ENCODE measurements around the gene MIOX. TPM values are rescaled to one million over a fixed set of nuclear protein-coding genes. Genes with fewer than 3 reads are reported as not detected.

The MIOX gene
- total RNA-seq, 1 donor from 2014 or later: 0.98 TPM

DNA sequence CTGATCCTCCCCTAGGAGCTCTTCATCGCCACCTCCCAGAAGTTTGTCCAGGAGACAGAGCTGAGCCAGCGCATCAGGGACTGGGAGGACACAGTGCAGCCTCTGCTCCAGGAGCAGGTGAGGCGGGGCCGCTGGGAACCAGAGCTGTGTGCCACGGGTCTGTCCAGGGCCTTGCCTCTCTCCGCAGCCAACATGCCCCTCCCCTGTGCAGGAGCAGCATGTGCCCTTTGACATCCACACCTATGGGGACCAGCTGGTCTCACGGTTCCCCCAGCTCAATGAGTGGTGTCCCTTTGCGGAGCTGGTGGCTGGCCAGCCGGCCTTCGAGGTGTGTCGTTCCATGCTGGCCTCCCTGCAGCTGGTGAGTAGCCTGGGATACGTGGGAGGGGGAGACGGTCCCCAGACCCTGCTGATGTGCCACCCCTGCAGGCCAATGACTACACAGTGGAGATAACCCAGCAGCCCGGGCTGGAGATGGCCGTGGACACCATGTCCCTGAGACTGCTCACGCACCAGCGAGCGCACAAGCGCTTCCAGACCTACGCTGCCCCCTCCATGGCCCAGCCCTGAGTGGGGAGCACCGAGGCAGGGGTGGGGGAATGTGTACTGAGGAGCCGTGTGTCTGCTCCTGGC is 36.3 kb downstream of the MIOX start:
- Mint-ChIP-seq H3K27me3 (peaks cover 2% of the 10 kb centered on the region), H3K36me3 (ENCODE audit: insufficient read depth) (peaks cover 4% of the 10 kb centered on the region), H3K4me3 (ENCODE audit: low read depth) (no peak overlapping the region), H3K4me1 (ENCODE audit: low read depth) (peaks cover 11% of the 10 kb centered on the region), H3K9me3 (ENCODE audit: low read depth) (no peaks in the 10 kb centered on the region), H3K27ac (no peak overlapping the region)
- TF ChIP-seq, protein P1, sequence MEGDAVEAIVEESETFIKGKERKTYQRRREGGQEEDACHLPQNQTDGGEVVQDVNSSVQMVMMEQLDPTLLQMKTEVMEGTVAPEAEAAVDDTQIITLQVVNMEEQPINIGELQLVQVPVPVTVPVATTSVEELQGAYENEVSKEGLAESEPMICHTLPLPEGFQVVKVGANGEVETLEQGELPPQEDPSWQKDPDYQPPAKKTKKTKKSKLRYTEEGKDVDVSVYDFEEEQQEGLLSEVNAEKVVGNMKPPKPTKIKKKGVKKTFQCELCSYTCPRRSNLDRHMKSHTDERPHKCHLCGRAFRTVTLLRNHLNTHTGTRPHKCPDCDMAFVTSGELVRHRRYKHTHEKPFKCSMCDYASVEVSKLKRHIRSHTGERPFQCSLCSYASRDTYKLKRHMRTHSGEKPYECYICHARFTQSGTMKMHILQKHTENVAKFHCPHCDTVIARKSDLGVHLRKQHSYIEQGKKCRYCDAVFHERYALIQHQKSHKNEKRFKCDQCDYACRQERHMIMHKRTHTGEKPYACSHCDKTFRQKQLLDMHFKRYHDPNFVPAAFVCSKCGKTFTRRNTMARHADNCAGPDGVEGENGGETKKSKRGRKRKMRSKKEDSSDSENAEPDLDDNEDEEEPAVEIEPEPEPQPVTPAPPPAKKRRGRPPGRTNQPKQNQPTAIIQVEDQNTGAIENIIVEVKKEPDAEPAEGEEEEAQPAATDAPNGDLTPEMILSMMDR (IDR thresholded peaks at IDR 0.05; ENCODE audit: unreplicated experiment): no peak
- DNase-seq (ENCODE audit: low spot score, unreplicated experiment): no peak

DNA sequence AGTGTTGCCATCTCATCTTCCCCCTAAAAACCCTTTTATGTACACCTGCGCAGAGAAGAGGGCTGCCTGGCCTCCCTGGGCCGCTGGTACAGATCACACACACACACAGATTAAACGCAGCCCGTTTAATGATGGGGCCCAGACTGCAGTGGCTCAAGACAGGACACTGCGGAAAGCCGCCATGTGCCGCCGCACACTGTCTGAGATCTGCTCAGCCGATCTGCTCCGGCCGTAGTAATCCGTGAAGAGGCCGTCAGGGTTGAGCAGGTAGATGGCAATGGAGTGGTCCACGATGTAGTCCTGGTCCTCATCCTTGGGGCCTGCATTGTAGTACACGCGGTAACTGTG is 36.8 kb downstream of the MIOX start:
- H3K9me3 Mint-ChIP-seq (ENCODE audit: low read depth): no peaks in the 10 kb centered on the region
- H3K27me3 Mint-ChIP-seq: peaks cover 7% of the 10 kb centered on the region
- TF ChIP-seq, protein P1 (IDR thresholded peaks at IDR 0.05; ENCODE audit: unreplicated experiment): no peak
- H3K4me1 Mint-ChIP-seq (ENCODE audit: low read depth): peaks cover 11% of the 10 kb centered on the region
- no peak overlapping the region for H3K27ac Mint-ChIP-seq
- no peak overlapping the region for H3K4me3 Mint-ChIP-seq (ENCODE audit: low read depth)
- DNase-seq (ENCODE audit: low spot score, unreplicated experiment): no peak
- H3K36me3 Mint-ChIP-seq (ENCODE audit: insufficient read depth): peaks cover 4% of the 10 kb centered on the region

DNA sequence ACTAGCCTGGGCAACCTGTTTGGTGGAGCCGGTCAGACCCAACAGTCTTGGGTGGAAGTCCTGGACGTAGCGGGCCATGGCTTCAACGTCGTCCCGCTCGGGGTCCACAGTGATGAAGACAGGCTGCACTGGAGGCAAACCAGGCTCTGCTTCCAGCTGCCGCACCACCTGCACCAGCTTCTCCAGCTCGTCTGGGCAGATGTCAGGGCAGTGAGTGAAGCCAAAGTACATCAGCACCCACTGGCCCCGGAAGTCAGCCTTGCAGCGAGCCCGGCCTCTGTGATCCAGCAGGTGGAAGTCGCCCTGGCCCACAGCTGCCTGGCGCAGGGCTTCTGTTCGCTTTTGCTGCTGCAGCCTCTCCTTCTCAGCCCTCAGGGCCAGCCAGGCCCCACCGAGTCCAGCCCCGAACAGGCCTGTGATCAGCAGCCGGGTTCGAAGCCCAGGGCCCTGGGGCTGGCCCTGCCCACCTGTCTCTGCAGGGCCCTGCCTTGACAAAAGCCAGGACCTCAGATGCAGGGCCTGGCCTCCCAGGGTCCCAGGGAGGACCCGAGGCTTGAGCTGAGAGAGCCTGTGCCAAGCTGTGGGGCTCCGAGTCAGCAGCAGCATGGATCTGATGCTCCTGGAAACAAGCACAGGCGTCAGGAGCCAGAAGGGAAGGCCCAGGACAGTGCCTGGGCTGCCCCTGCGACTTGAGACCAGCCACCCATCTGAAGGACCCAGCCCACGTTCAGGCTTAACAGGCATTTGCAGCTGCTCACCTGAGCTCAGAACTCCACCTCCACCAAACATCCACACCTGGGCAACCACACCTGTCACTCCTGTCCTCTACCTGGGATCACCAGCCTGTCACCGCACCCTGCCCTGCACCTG is 37.4 kb downstream of the MIOX start:
- peaks cover 11% of the 10 kb centered on the region for H3K4me1 Mint-ChIP-seq (ENCODE audit: low read depth)
- H3K27me3 Mint-ChIP-seq: peaks cover 13% of the 10 kb centered on the region
- no peak for DNase-seq (ENCODE audit: low spot score, unreplicated experiment)
- peaks cover 4% of the 10 kb centered on the region for H3K36me3 Mint-ChIP-seq (ENCODE audit: insufficient read depth)
- no peaks in the 10 kb centered on the region for H3K9me3 Mint-ChIP-seq (ENCODE audit: low read depth)
- H3K27ac Mint-ChIP-seq: peak overlapping the region; percentile 96
- TF ChIP-seq, protein P1 (IDR thresholded peaks at IDR 0.05; ENCODE audit: unreplicated experiment): no peak
- peak overlapping the region; percentile 83 for H3K4me3 Mint-ChIP-seq (ENCODE audit: low read depth)

DNA sequence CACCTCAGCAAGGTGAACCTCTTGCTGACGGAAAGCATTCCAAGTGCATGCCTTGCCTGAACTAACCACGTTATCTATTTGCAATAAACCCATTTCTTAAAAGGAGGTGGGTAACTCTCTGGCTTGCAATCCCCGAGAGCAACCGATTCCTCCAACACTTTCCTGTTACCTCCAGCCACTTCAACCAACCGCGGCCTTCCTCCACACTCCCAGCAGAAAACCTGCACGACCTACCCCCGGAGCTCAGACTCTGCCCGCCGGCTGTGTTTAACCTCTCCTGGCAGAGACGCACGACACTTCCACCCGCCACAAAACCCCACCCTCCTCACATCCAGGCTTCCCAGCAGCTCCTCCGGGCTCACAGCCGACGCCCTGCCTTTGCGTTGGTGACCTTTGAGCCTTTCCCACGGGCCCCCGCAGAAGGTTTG is 38.0 kb downstream of the MIOX start:
- H3K27me3 Mint-ChIP-seq: peaks cover 14% of the 10 kb centered on the region
- TF ChIP-seq, protein P1 (IDR thresholded peaks at IDR 0.05; ENCODE audit: unreplicated experiment): no peak
- H3K4me1 Mint-ChIP-seq (ENCODE audit: low read depth): peaks cover 11% of the 10 kb centered on the region
- no peak for DNase-seq (ENCODE audit: low spot score, unreplicated experiment)
- peak overlapping the region; percentile 96 for H3K27ac Mint-ChIP-seq
- peaks cover 4% of the 10 kb centered on the region for H3K36me3 Mint-ChIP-seq (ENCODE audit: insufficient read depth)
- H3K4me3 Mint-ChIP-seq (ENCODE audit: low read depth): peak overlapping the region; percentile 83
- H3K9me3 Mint-ChIP-seq (ENCODE audit: low read depth): no peaks in the 10 kb centered on the region

DNA sequence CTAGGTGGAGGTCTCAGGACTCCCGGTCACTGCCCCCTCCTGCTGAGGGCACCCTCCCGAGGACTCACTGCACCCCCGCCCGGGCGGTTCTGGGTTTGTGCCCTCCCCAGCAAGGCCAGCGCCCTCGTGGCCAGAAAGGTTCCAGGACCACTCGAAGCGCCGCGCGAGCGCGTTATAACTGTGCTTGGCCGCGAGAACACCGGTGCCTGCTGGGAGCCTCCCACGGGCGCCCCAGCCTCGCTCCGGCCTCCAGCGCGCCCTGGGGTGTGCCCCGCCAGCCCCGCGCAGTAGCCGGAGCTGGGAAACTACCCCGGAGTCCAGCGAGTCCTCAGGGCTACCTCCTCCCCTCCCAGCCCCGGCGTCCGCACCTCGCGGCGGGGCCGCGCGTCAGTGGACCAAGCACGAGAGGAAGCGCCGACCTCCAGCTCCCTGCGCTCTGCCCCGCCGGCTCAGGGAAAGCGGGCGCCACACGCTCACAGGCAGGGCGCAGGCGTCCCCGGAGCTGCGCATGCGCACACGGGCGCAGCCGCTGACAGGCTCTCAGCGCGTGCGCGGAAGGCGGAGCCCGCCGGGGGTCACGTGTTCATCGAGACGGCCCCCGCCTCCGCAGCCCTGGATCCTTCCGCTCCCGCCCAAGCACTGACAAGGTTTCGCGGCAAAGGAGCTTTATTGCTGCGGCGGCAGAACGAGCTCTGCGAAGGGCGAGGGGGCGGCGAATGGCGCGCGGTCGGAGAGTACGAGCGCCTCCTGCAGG is 38.6 kb downstream of the MIOX start, which contains the start of gene SCO2:
SCO2 (minus strand) TSS at position 495 of the 754 bp plus-strand sequence. CDS start 1,187 bp downstream, outside the sequence.
- TF ChIP-seq, protein P1 (IDR thresholded peaks at IDR 0.05; ENCODE audit: unreplicated experiment): no peak
- Mint-ChIP-seq H3K36me3 (ENCODE audit: insufficient read depth) (peaks cover 4% of the 10 kb centered on the region), H3K9me3 (ENCODE audit: low read depth) (no peaks in the 10 kb centered on the region), H3K27ac (peak within 1 kb of the TSS; percentile 96), H3K4me3 (ENCODE audit: low read depth) (peak within 1 kb of the TSS; percentile 83), H3K27me3 (peaks cover 14% of the 10 kb centered on the region), H3K4me1 (ENCODE audit: low read depth) (peaks cover 11% of the 10 kb centered on the region)
- DNase-seq (ENCODE audit: low spot score, unreplicated experiment): peak; percentile 95
